ENCODE results near the gene SFN. TPM values are rescaled to one million over a fixed set of nuclear protein-coding genes. Genes with fewer than 3 reads are reported as not detected.
"Not testable (repeated sequence)": the region's sequence is repeated elsewhere in the genome, so short reads cannot be mapped to it uniquely, and the experiment has no call there.

Gene SFN
- total RNA-seq, 3 donors from 2014 or later (not counting 1 experiment from before 2014, with no cell fraction given) = 0.66 to 1.3 TPM; not detected in 1

- H3K36me3 ChIP-seq (ENCODE audit: control insufficient read depth, insufficient read depth, low read length) = no peaks in the 10 kb centered on the region
- 76% methylated on average over 17 of the region's 20 CpGs for WGBS (ENCODE audit: insufficient coverage)
- no peaks in the 10 kb centered on the region for H3K27me3 ChIP-seq (ENCODE audit: control insufficient read depth, insufficient read depth, low read length)
- H3K4me3 Mint-ChIP-seq = peak overlapping the region; percentile 94
- H3K9me3 ChIP-seq (ENCODE audit: control insufficient read depth, insufficient read depth, low read length) = no peaks in the 10 kb centered on the region
- intact Hi-C loops (cut with micrococcal nuclease) = loop anchor here (1.0 kb wide), 1 partner anchor 15 kb away; no protein-coding TSS in a partner anchor
- no peak overlapping the region for H3K4me3 ChIP-seq (ENCODE audit: low read length)
- H3K27ac Mint-ChIP-seq = no peak overlapping the region
- DNase-seq (no peak), ATAC-seq (no peak)
- H3K27me3 Mint-ChIP-seq (ENCODE audit: low read depth in 2 of 2) = no peaks in the 10 kb centered on the region
- no peaks in the 10 kb centered on the region for H3K36me3 Mint-ChIP-seq
- no peaks in the 10 kb centered on the region for H3K9me3 Mint-ChIP-seq
- TF ChIP-seq, protein P1, sequence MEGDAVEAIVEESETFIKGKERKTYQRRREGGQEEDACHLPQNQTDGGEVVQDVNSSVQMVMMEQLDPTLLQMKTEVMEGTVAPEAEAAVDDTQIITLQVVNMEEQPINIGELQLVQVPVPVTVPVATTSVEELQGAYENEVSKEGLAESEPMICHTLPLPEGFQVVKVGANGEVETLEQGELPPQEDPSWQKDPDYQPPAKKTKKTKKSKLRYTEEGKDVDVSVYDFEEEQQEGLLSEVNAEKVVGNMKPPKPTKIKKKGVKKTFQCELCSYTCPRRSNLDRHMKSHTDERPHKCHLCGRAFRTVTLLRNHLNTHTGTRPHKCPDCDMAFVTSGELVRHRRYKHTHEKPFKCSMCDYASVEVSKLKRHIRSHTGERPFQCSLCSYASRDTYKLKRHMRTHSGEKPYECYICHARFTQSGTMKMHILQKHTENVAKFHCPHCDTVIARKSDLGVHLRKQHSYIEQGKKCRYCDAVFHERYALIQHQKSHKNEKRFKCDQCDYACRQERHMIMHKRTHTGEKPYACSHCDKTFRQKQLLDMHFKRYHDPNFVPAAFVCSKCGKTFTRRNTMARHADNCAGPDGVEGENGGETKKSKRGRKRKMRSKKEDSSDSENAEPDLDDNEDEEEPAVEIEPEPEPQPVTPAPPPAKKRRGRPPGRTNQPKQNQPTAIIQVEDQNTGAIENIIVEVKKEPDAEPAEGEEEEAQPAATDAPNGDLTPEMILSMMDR (IDR thresholded peaks at IDR 0.05) = no peak
- H3K27ac ChIP-seq (ENCODE audit: low read length) = no peak overlapping the region
- peaks cover 24% of the 10 kb centered on the region for H3K4me1 ChIP-seq (ENCODE audit: control insufficient read depth, insufficient read depth, low read length)
- H3K4me1 Mint-ChIP-seq = peaks cover 8 to 18% of the 10 kb centered on the region in 2 donors
Measured at GRCh38 chr1:26863685-26864077, 732 bp downstream of the SFN start.

- no peaks in the 10 kb centered on the region for H3K9me3 ChIP-seq (ENCODE audit: control insufficient read depth, insufficient read depth, low read length)
- peak overlapping the region; percentile 94 for H3K4me3 Mint-ChIP-seq
- WGBS (ENCODE audit: insufficient coverage) = under 1% methylated on average over 75 of the region's 75 CpGs
- H3K27ac ChIP-seq (ENCODE audit: low read length) = peak overlapping the region; percentile 75
- DNase-seq = peak; percentile 96 to 97
- ATAC-seq = peak; percentile 96 to 99 (median 96)
- intact Hi-C loops (cut with micrococcal nuclease) = loop anchor here (1.0 kb wide), 3 partner anchors 13 to 35 kb away; partner anchors contain the start of genes GPATCH3 and GPN2
- H3K27ac Mint-ChIP-seq = peak overlapping the region; percentile 86 to 91
- H3K4me1 Mint-ChIP-seq = peaks cover 8 to 18% of the 10 kb centered on the region in 2 donors
- no peaks in the 10 kb centered on the region for H3K36me3 Mint-ChIP-seq
- no peaks in the 10 kb centered on the region for H3K36me3 ChIP-seq (ENCODE audit: control insufficient read depth, insufficient read depth, low read length)
- peaks cover 24% of the 10 kb centered on the region for H3K4me1 ChIP-seq (ENCODE audit: control insufficient read depth, insufficient read depth, low read length)
- TF ChIP-seq, protein P1 (IDR thresholded peaks at IDR 0.05) = no peak
- no peaks in the 10 kb centered on the region for H3K27me3 Mint-ChIP-seq (ENCODE audit: low read depth in 2 of 2)
- H3K27me3 ChIP-seq (ENCODE audit: control insufficient read depth, insufficient read depth, low read length) = no peaks in the 10 kb centered on the region
- peak overlapping the region; percentile 88 for H3K4me3 ChIP-seq (ENCODE audit: low read length)
- H3K9me3 Mint-ChIP-seq = no peaks in the 10 kb centered on the region
Measured at GRCh38 chr1:26864610-26865480, 1.9 kb downstream of the SFN start.

DNA sequence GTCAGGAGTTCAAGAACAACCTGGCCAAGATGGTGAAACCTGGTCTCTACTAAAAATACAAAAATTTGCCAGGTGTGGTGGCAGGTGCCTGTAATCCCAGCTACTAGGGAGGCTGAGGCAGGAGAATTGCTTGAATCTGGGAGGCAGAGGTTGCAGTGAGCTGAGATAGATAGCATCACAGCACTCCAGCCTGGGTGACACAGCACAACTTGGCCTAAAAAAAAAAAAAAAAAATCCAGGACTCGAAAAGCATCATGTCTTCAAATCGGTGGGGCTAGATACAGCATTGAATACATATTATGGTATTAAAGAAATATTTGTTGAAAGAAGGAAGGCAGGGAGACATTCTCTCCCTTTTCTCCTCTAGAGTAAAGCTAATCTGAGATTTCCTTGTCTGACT is 10.1 kb downstream of the SFN start:
- H3K4me3 ChIP-seq (ENCODE audit: low read length); H3K9me3 Mint-ChIP-seq; H3K36me3 Mint-ChIP-seq; DNase-seq; H3K4me1 ChIP-seq (ENCODE audit: control insufficient read depth, insufficient read depth, low read length); H3K4me3 Mint-ChIP-seq; H3K4me1 Mint-ChIP-seq; ATAC-seq; H3K9me3 ChIP-seq (ENCODE audit: control insufficient read depth, insufficient read depth, low read length); H3K27me3 Mint-ChIP-seq (ENCODE audit: low read depth in 2 of 2); H3K27ac ChIP-seq (ENCODE audit: low read length); H3K27me3 ChIP-seq (ENCODE audit: control insufficient read depth, insufficient read depth, low read length); H3K27ac Mint-ChIP-seq; intact Hi-C loops (cut with micrococcal nuclease): not testable (repeated sequence)
- WGBS (ENCODE audit: insufficient coverage) = 100% methylated on average over 1 of the region's 2 CpGs
- H3K36me3 ChIP-seq (ENCODE audit: control insufficient read depth, insufficient read depth, low read length) = peaks cover 11% of the 10 kb centered on the region

- Mint-ChIP-seq H3K4me3 (no peak overlapping the region), H3K27me3 (ENCODE audit: low read depth in 2 of 2) (no peaks in the 10 kb centered on the region), H3K36me3 (no peaks in the 10 kb centered on the region), H3K9me3 (no peaks in the 10 kb centered on the region), H3K4me1 (no peaks in the 10 kb centered on the region), H3K27ac (peak overlapping the region in 1 of 2 donors; percentile 35)
- TF ChIP-seq, protein P1 (IDR thresholded peaks at IDR 0.05) = no peak
- no peaks in the 10 kb centered on the region for H3K4me1 ChIP-seq (ENCODE audit: control insufficient read depth, insufficient read depth, low read length)
- no peak for DNase-seq
- 97% methylated on average over 3 of the region's 4 CpGs for WGBS (ENCODE audit: insufficient coverage)
- H3K36me3 ChIP-seq (ENCODE audit: control insufficient read depth, insufficient read depth, low read length) = peaks cover 25% of the 10 kb centered on the region
- no peak overlapping the region for H3K4me3 ChIP-seq (ENCODE audit: low read length)
- intact Hi-C loops (cut with micrococcal nuclease) = no loop called here
- no peaks in the 10 kb centered on the region for H3K27me3 ChIP-seq (ENCODE audit: control insufficient read depth, insufficient read depth, low read length)
- ATAC-seq = no peak
- H3K27ac ChIP-seq (ENCODE audit: low read length) = no peak overlapping the region
- H3K9me3 ChIP-seq (ENCODE audit: control insufficient read depth, insufficient read depth, low read length) = no peaks in the 10 kb centered on the region
Measured at GRCh38 chr1:26874896-26875295, 11.9 kb downstream of the SFN start.
